AG04449 (cell line): ENCODE measurements around the gene ZBTB6.
A peak's percentile ranks its signal among the peaks of the same experiment; 100 is the strongest.

ENCODE experiments used
- CTCF ChIA-PET: fragments of 350-600 bp; formaldehyde crosslinking; extraction: SDS; loops from one replicate; lab custom pipeline; 2021; ENCODE audit warnings: antibody characterized with exemption; lab: Yijun Ruan, JAX
- POLR2A ChIA-PET: fragments of 400-600, 350-600 bp; formaldehyde crosslinking; extraction: SDS; loops from one replicate; lab custom pipeline; 2020; ENCODE audit warnings: antibody characterized with exemption, inconsistent platforms; lab: Yijun Ruan, JAX
- DNase-seq: peaks from one replicate; pipeline ENCODE4 v3.0.0-alpha.2; 2010; ENCODE audit warnings: low read depth, low spot score
- H3K4me3 ChIP-seq: 2 replicates; pipeline ENCODE4 v1.5.1; 2011; ENCODE audit warnings: low read depth, mild to moderate bottlenecking, control low read depth, low read length
- TF ChIP-seq, protein P1 (sequence below): IDR thresholded peaks from one replicate; pipeline ENCODE4 v1.5.1; 2011; ENCODE audit warnings: mild to moderate bottlenecking, moderate library complexity, low read length, control low read depth, inconsistent platforms; ENCODE audit not compliant: insufficient read depth; ENCODE audit errors: missing control alignments

Gene ZBTB6, protein sequence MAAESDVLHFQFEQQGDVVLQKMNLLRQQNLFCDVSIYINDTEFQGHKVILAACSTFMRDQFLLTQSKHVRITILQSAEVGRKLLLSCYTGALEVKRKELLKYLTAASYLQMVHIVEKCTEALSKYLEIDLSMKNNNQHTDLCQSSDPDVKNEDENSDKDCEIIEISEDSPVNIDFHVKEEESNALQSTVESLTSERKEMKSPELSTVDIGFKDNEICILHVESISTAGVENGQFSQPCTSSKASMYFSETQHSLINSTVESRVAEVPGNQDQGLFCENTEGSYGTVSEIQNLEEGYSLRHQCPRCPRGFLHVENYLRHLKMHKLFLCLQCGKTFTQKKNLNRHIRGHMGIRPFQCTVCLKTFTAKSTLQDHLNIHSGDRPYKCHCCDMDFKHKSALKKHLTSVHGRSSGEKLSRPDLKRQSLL

DNA sequence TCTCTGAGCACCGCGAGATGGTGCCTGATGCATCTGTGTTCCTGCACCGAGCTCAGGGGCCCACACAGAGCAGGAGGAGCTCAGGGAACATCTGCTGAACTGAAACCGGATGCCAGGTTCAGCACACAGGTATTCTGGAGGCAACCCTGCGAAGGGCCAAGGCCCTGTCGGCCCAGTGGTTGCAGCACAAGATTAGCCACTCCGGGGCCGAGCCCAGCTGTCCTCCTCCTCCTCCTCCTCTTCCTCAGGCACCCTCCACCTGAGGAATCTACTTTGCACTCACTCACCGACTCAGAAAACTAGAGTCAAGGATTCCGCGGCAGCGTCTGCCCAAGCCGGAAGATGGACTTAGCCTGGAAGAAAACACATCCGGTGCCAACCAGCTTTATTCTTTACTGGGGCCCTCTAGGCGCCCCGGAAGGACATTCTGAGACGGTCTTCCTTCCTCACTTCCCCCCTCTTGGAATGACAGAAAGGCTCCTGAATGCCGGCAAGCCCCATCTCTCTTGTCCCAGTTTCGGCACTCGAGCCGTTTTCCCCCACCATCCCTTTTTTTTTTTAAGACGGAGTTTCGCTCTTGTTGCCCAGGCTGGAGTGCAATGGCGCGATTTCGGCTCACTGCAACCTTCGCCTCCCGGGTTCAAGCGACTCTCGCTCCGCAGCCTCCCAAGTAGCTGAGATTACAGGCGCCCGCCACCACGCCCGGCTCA lies at the start of gene ZBTB6:
Gene ZBTB6, minus strand, starts transcription at position 360 of the 710 bp plus-strand sequence. CDS start 1,251 bp downstream, outside the sequence.
- ChIA-PET POLR2A (interaction anchor here (0.6 to 2.2 kb wide), 7 partner anchors 9 to 137 kb away, joined by 3 to 15 read pairs (median 4); partner anchors contain the start of genes RABGAP1 and ZBTB26), CTCF (interaction anchor here (1.1 to 2.6 kb wide), 4 partner anchors 9 to 437 kb away, joined by 3 to 8 read pairs (median 5); no protein-coding TSS in a partner anchor)
- TF ChIP-seq, protein P1, sequence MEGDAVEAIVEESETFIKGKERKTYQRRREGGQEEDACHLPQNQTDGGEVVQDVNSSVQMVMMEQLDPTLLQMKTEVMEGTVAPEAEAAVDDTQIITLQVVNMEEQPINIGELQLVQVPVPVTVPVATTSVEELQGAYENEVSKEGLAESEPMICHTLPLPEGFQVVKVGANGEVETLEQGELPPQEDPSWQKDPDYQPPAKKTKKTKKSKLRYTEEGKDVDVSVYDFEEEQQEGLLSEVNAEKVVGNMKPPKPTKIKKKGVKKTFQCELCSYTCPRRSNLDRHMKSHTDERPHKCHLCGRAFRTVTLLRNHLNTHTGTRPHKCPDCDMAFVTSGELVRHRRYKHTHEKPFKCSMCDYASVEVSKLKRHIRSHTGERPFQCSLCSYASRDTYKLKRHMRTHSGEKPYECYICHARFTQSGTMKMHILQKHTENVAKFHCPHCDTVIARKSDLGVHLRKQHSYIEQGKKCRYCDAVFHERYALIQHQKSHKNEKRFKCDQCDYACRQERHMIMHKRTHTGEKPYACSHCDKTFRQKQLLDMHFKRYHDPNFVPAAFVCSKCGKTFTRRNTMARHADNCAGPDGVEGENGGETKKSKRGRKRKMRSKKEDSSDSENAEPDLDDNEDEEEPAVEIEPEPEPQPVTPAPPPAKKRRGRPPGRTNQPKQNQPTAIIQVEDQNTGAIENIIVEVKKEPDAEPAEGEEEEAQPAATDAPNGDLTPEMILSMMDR = no peak
- peak; percentile 16 for DNase-seq
- H3K4me3 ChIP-seq = peak within 1 kb of the TSS; percentile 85

DNA sequence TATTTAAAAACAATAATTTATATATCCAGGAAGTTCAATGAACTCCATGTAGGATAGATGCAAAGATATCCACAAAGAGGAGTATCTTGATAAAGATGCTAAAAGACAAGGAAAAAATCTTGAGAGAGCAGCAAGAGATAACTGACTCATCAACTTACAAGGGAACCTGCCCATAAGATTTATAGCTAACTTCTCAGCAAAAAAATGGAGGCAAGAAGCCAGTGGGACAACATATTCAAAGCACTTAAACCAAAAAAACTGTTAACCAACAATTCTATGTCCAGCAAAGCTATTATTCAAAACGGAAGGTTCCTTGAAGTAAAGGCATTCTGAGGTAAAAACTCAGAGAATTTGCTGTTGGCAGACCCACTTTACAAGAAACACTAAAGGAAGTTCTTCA lies 48.0 kb upstream of the ZBTB6 start:
- POLR2A ChIA-PET = interaction anchor here (0.7 kb wide), 1 partner anchor 21 kb away, joined by 3 read pairs; no protein-coding TSS in a partner anchor

DNA sequence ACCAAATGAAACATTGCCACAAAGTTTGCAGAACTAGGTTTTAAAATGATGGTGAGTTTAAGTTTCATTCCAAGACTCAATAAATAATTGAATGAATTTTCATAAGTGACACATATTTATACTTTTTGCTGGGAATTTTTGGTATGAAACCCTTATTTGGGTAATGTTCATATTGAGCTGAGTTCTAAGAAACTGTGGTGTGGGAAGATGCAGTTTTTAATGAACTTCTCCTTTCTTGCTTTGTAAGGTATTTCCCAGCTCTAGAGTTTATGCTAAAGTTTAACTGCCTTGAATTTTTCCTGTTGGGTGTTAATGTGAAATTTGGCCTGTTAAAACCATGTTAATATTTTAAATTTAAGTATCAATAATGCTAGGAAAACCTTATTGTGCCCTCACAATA lies 42.8 kb upstream of the ZBTB6 start:
- no peak overlapping the region for H3K4me3 ChIP-seq
- ChIA-PET CTCF (interaction anchor here (0.7 to 1.7 kb wide), 2 partner anchors 35 to 394 kb away, joined by 4 read pairs; no protein-coding TSS in a partner anchor), POLR2A (no interaction called here)
- TF ChIP-seq, protein P1 = no peak
- no peak for DNase-seq

More for the DNA sequence above, 48.0 kb upstream of the ZBTB6 start:
- no peak for DNase-seq
- no peak overlapping the region for H3K4me3 ChIP-seq
- TF ChIP-seq, protein P1 = no peak
- CTCF ChIA-PET = interaction anchor here (1.1 kb wide), 1 partner anchor 10 kb away, joined by 3 read pairs; no protein-coding TSS in a partner anchor

DNA sequence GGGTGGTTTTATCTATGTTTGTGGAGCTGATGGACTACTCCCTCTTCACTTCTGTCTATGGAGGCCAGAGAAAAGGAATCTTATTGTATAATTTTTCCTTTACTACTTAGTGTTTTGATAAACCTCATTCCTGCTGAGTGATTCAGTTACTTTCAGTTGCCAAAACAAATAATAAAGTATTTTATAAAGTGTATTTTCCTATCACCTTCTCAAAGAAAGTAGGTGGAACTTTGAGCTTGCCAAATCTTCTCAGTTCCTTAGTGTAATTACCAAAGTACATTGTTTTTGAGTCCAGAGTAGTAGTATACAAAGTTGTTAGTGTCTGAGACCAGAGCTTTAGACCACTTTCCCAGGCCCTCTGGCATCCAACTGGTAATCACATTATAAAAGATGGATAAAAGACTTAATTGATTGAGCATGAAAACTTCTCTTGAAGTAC lies 41.1 kb upstream of the ZBTB6 start:
- ChIA-PET POLR2A (interaction anchor here (0.8 kb wide), 1 partner anchor 14 kb away, joined by 3 read pairs; the partner anchor contains the start of gene RABGAP1), CTCF (interaction anchor here (1.0 to 1.7 kb wide), 2 partner anchors 10 to 395 kb away, joined by 3 to 4 read pairs; no protein-coding TSS in a partner anchor)
- no peak for DNase-seq
- no peak overlapping the region for H3K4me3 ChIP-seq
- TF ChIP-seq, protein P1 = no peak

DNA sequence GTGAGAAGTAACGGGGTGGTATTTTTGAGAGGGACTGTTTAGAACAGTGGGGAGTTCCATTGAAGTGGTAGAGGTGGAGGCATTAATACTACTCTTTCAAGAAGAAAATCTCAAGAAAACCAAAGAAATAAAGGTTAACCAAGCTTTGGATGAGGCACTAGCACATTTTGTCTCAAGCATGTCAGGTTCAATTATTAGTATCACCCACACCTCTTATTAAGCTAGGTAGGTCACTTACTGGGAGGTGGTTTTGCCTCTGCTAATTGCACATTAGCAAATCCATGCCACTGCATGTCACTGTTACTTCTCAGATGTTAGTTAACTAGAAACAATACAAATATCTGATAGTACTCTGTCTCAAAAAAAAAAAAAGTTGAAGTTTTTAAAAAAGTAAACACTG lies 37.9 kb upstream of the ZBTB6 start:
- TF ChIP-seq, protein P1 = no peak
- CTCF ChIA-PET = interaction anchor here (2.0 kb wide), 1 partner anchor 40 kb away, joined by 5 read pairs; no protein-coding TSS in a partner anchor
- DNase-seq = no peak
- no peak overlapping the region for H3K4me3 ChIP-seq
- POLR2A ChIA-PET = no interaction called here
